Caco-2 (cell line): ENCODE data around the gene CLDN11. TPM values are rescaled to one million over a fixed set of nuclear protein-coding genes. Genes with fewer than 3 reads are reported as not detected.

ENCODE experiments used
- BruUV-seq: library from RNA; stranded (reverse); fragments of 400-500 nt; replicated peaks from 2 replicates; lab custom pipeline; 2021; lab: Mats Ljungman, UMichigan
- CTCF ChIA-PET: fragments of 300-600 bp; sonication (Branson Sonifier 250); formaldehyde crosslinking; loops from one replicate; lab custom pipeline; 2022; ENCODE audit warnings: antibody characterized with exemption; lab: Charles Lee
- POLR2A ChIA-PET: fragments of 300-600 bp; sonication (Branson Sonifier 250); formaldehyde crosslinking; loops from one replicate; lab custom pipeline; 2022; ENCODE audit warnings: antibody characterized with exemption; lab: Charles Lee
- DNase-seq, 2 experiments: peaks; one replicate each; pipeline versions ENCODE4 v3.0.0 to v3.0.0-alpha.2; 2020 to 2022
- H3K27me3 ChIP-seq: replicated peaks from 2 replicates; pipeline ENCODE4 v1.6.0; 2011; ENCODE audit warnings: low read length; ENCODE audit not compliant: control insufficient read depth, insufficient read depth
- H3K36me3 ChIP-seq: 2 replicates; pipeline ENCODE4 v1.5.1; 2011; ENCODE audit warnings: low read length; ENCODE audit not compliant: control insufficient read depth, insufficient read depth
- H3K4me1 ChIP-seq: fragments of 250-450 bp; sonication (Bioruptor Pico); 2 replicates; pipeline ENCODE4 v1.5.1; 2020; ENCODE audit warnings: mild to moderate bottlenecking
- H3K4me3 ChIP-seq: 2 replicates; pipeline ENCODE4 v1.5.1; 2011; ENCODE audit warnings: low read depth, mild to moderate bottlenecking, control low read depth, low read length
- H3K9me3 ChIP-seq: fragments of 250-450 bp; sonication (Bioruptor Pico); 2 replicates; pipeline ENCODE4 v1.5.1; 2020; ENCODE audit warnings: mild to moderate bottlenecking, moderate library complexity
- H3K27ac Mint-ChIP-seq: one replicate; pipeline ENCODE4 v1.8.0; 2022; ENCODE audit warnings: mixed read lengths; ENCODE audit not compliant: unreplicated experiment
- H3K27me3 Mint-ChIP-seq: one replicate; pipeline ENCODE4 v1.8.0; 2022; ENCODE audit warnings: mixed read lengths; ENCODE audit not compliant: insufficient read depth, unreplicated experiment
- H3K36me3 Mint-ChIP-seq: one replicate; pipeline ENCODE4 v1.8.0; 2022; ENCODE audit warnings: mild to moderate bottlenecking, mixed read lengths; ENCODE audit not compliant: insufficient read depth, unreplicated experiment
- H3K4me1 Mint-ChIP-seq: one replicate; pipeline ENCODE4 v1.8.0; 2022; ENCODE audit warnings: low read depth, mixed read lengths; ENCODE audit not compliant: unreplicated experiment
- H3K4me3 Mint-ChIP-seq: one replicate; pipeline ENCODE4 v1.8.0; 2022; ENCODE audit warnings: mild to moderate bottlenecking, moderate library complexity, mixed read lengths; ENCODE audit not compliant: unreplicated experiment
- H3K9me3 Mint-ChIP-seq: one replicate; pipeline ENCODE4 v1.8.0; 2022; ENCODE audit warnings: mixed read lengths; ENCODE audit not compliant: unreplicated experiment
- intact Hi-C: fragments of 100-400 bp; cut with micrococcal nuclease; formaldehyde crosslinking; loops from one replicate; pipeline ENCODE4 v1.10.0; 2022; ENCODE audit not compliant: unreplicated experiment
- total RNA-seq: library from RNA; stranded (reverse); gene quantifications from 2 replicates; pipeline ENCODE4 v1.2.3, GENCODE V29; 2022
- TF ChIP-seq, protein P1 (sequence below), 2 experiments: fragments of 200-600 bp in 1 of 2; IDR thresholded peaks; 1 replicate in 1 of 2; 2 replicates in 1 of 2; pipeline versions ENCODE4 v1.5.1 to v1.8.0; 2011 to 2022; ENCODE audit warnings: antibody characterized with exemption in 1 of 2, control low read depth in 1 of 2, inconsistent platforms in 1 of 2, low read depth in 1 of 2, low read length in 1 of 2, mild to moderate bottlenecking in 1 of 2, moderate library complexity in 1 of 2; ENCODE audit not compliant: insufficient read depth in 1 of 2, severe bottlenecking in 1 of 2, unreplicated experiment in 1 of 2

Gene CLDN11
- total RNA-seq, 1 experiment from 2014 or later = 0.41 TPM

DNA sequence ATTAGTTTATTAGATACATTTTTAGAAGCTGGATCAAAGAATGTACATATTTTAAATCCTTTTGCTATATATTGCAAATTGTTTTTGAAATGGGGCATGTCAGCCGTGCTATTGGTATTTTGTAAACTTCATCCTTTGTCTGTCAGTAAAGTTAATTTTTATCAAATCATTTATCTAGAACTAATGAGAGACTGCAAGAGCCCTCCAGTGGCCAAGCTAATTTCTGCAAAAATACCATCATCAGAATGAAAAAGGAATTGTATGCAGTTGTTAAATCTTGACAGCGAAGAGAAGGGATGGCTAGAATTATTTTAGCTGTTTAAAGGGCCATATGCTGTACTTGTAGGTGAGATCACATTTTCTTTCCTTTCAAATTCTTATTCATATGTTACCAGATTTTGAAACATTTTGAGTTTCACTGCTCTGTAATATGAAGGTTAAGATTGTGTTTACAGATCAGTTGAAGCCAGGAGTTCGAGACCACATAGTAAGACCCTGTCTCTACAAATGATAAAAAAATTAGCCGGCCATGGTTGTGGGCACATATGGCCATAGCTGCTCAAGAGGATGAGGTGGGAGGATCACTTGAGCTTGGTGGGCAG is 8.1 kb upstream of the CLDN11 start:
- Histone ChIP-seq H3K9me3 (no peaks in the 10 kb centered on the region), H3K36me3 (no peaks in the 10 kb centered on the region), H3K4me1 (no peaks in the 10 kb centered on the region), H3K4me3 (no peak overlapping the region), H3K27me3 (no peaks in the 10 kb centered on the region)
- no peak overlapping the region for H3K4me3 Mint-ChIP-seq
- ChIA-PET POLR2A (no interaction called here), CTCF (interaction anchor here (0.6 to 1.6 kb wide), 4 partner anchors 346 to 438 kb away, joined by 3 to 8 read pairs (median 6); no protein-coding TSS in a partner anchor)
- H3K27ac Mint-ChIP-seq = no peak overlapping the region
- TF ChIP-seq, protein P1, sequence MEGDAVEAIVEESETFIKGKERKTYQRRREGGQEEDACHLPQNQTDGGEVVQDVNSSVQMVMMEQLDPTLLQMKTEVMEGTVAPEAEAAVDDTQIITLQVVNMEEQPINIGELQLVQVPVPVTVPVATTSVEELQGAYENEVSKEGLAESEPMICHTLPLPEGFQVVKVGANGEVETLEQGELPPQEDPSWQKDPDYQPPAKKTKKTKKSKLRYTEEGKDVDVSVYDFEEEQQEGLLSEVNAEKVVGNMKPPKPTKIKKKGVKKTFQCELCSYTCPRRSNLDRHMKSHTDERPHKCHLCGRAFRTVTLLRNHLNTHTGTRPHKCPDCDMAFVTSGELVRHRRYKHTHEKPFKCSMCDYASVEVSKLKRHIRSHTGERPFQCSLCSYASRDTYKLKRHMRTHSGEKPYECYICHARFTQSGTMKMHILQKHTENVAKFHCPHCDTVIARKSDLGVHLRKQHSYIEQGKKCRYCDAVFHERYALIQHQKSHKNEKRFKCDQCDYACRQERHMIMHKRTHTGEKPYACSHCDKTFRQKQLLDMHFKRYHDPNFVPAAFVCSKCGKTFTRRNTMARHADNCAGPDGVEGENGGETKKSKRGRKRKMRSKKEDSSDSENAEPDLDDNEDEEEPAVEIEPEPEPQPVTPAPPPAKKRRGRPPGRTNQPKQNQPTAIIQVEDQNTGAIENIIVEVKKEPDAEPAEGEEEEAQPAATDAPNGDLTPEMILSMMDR (IDR thresholded peaks at IDR 0.05; ENCODE audit: insufficient read depth in 1 of 2, low read depth in 1 of 2, low read length in 1 of 2, severe bottlenecking in 1 of 2, unreplicated experiment in 1 of 2) = peak; percentile 36 to 56
- H3K27me3 Mint-ChIP-seq = no peaks in the 10 kb centered on the region
- no peaks in the 10 kb centered on the region for H3K36me3 Mint-ChIP-seq
- H3K9me3 Mint-ChIP-seq = no peaks in the 10 kb centered on the region
- DNase-seq = peak in 1 of 2 experiments; percentile 18
- no peaks in the 10 kb centered on the region for H3K4me1 Mint-ChIP-seq
- intact Hi-C loops = loop anchor here (1.0 to 5.0 kb wide), 2 partner anchors 100 to 142 kb away; no protein-coding TSS in a partner anchor
- no TSS peak for BruUV-seq

DNA sequence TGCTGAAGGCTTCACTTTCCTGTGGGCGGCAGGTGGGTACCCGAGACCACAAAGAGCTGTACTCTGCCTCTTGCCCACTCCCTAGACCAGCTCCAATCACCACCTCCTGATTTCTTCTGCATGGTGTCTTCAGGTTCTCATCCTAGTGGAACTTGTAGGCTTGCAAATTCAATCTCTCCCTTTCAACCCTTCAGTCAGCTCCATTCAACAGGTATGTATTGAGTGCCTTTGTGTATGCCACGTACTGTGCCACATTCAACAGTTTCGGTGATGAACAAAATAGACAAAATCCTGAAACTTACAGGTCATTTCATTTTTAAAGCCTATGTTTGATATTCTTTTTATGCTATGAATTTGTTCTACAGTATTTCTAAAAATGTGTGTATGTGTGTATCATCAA is 5.4 kb upstream of the CLDN11 start:
- no peaks in the 10 kb centered on the region for H3K9me3 Mint-ChIP-seq
- Histone ChIP-seq H3K9me3 (no peaks in the 10 kb centered on the region), H3K36me3 (no peaks in the 10 kb centered on the region), H3K27me3 (0 out of 2 replicates have a peak, but pooled peaks cover 2% of the 10 kb centered on the region), H3K4me1 (no peaks in the 10 kb centered on the region), H3K4me3 (no peak overlapping the region)
- CTCF ChIA-PET = interaction anchor here (0.6 to 1.5 kb wide), 6 partner anchors 12 to 435 kb away, joined by 3 to 35 read pairs (median 6); no protein-coding TSS in a partner anchor
- intact Hi-C loops = loop anchor here (5.0 kb wide), 1 partner anchor 139 kb away; no protein-coding TSS in a partner anchor
- POLR2A ChIA-PET = no interaction called here
- H3K27me3 Mint-ChIP-seq = peaks cover 2% of the 10 kb centered on the region
- H3K4me1 Mint-ChIP-seq = no peaks in the 10 kb centered on the region
- BruUV-seq = no TSS peak
- no peak overlapping the region for H3K27ac Mint-ChIP-seq
- DNase-seq = no peak
- no peak overlapping the region for H3K4me3 Mint-ChIP-seq
- no peaks in the 10 kb centered on the region for H3K36me3 Mint-ChIP-seq
- TF ChIP-seq, protein P1 (IDR thresholded peaks at IDR 0.05; ENCODE audit: insufficient read depth in 1 of 2, low read depth in 1 of 2, low read length in 1 of 2, severe bottlenecking in 1 of 2, unreplicated experiment in 1 of 2) = no peak

DNA sequence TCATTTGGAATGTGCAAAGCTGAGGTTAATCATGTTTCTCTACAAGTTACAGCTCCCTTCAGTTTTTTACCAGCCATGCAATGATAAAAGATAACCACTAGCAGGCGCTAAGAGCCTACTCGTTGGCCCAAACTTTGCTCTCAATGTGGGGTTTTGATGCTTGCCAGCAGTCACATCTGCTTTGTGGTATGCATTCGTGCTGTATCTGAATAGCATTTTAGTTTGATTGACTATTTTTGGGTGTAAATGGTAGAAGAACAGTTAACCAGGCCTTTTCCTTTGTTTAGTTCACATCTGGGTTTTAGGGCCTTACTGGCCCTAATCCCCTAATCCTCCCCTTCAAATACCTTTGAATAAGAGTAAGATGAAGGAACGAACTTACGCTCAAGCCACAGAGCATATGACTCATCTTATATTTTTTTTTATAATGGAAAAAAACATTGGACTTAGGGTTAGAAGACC is 4.4 kb upstream of the CLDN11 start:
- Mint-ChIP-seq H3K36me3 (no peaks in the 10 kb centered on the region), H3K4me3 (no peak overlapping the region), H3K9me3 (no peaks in the 10 kb centered on the region), H3K4me1 (no peaks in the 10 kb centered on the region), H3K27ac (no peak overlapping the region), H3K27me3 (peaks cover 3% of the 10 kb centered on the region)
- DNase-seq = peak in 1 of 2 experiments; percentile 52
- BruUV-seq = no TSS peak
- ChIA-PET POLR2A (no interaction called here), CTCF (interaction anchor here (0.5 to 1.5 kb wide), 18 partner anchors 11 to 456 kb away, joined by 3 to 35 read pairs (median 4); partner anchors contain the start of gene RPL22L1)
- Histone ChIP-seq H3K36me3 (no peaks in the 10 kb centered on the region), H3K4me1 (no peaks in the 10 kb centered on the region), H3K27me3 (0 out of 2 replicates have a peak, but pooled peaks cover 2% of the 10 kb centered on the region), H3K4me3 (no peak overlapping the region), H3K9me3 (no peaks in the 10 kb centered on the region)
- TF ChIP-seq, protein P1 (IDR thresholded peaks at IDR 0.05; ENCODE audit: insufficient read depth in 1 of 2, low read depth in 1 of 2, low read length in 1 of 2, severe bottlenecking in 1 of 2, unreplicated experiment in 1 of 2) = peak; percentile 79 to 94
- intact Hi-C loops = loop anchor here (1.0 to 5.0 kb wide), 5 partner anchors 85 to 434 kb away; no protein-coding TSS in a partner anchor
